SW 1271 (cell line): Measurements from ENCODE around the gene PLD5.
"Not testable (repeated sequence)": the region's sequence is repeated elsewhere in the genome, so short reads cannot be mapped to it uniquely, and the experiment has no call there.

Source experiments
- DNase-seq, 2 experiments: peaks; one replicate each; lab custom pipeline; 2025; lab: John Stamatoyannopoulos, UW

PLD5 gene

GRCh38 chr1:242489545-242489944 is 35.0 kb downstream of the PLD5 start:
- no peak for DNase-seq

- no peak for DNase-seq
Measured at GRCh38 chr1:242477944-242478343, 46.6 kb downstream of the PLD5 start.

GRCh38 chr1:242470774-242471173 is 53.7 kb downstream of the PLD5 start:
- no peak for DNase-seq

GRCh38 chr1:242468784-242469183 is 55.7 kb downstream of the PLD5 start:
- DNase-seq, result no peak

GRCh38 chr1:242467556-242468145 is 56.8 kb downstream of the PLD5 start:
- peak in 1 of 2 experiments; percentile 36 for DNase-seq

- DNase-seq, result no peak
Measured at GRCh38 chr1:242462867-242463266, 61.6 kb downstream of the PLD5 start.

- DNase-seq, result not testable (repeated sequence)
Measured at GRCh38 chr1:242459740-242460139, 64.8 kb downstream of the PLD5 start.

GRCh38 chr1:242456726-242457269 is 67.7 kb downstream of the PLD5 start:
- DNase-seq, result no peak

- no peak for DNase-seq
Measured at GRCh38 chr1:242455052-242455361, 69.5 kb downstream of the PLD5 start.

- DNase-seq, result peak in 1 of 2 experiments; percentile 55
Measured at GRCh38 chr1:242454262-242455051, 70.0 kb downstream of the PLD5 start.

GRCh38 chr1:242452573-242452972 is 71.9 kb downstream of the PLD5 start:
- DNase-seq, result no peak

GRCh38 chr1:242449661-242450060 is 74.8 kb downstream of the PLD5 start:
- no peak for DNase-seq

GRCh38 chr1:242448910-242449645 is 75.4 kb downstream of the PLD5 start:
- no peak for DNase-seq

GRCh38 chr1:242447689-242448088 is 76.8 kb downstream of the PLD5 start:
- no peak for DNase-seq

- no peak for DNase-seq
Measured at GRCh38 chr1:242440757-242441156, 83.7 kb downstream of the PLD5 start.

GRCh38 chr1:242435200-242435599 is 89.3 kb downstream of the PLD5 start:
- no peak for DNase-seq

- no peak for DNase-seq
Measured at GRCh38 chr1:242432491-242433095, 91.9 kb downstream of the PLD5 start.

GRCh38 chr1:242431786-242432185 is 92.7 kb downstream of the PLD5 start:
- DNase-seq, result no peak

GRCh38 chr1:242430956-242431355 is 93.5 kb downstream of the PLD5 start:
- DNase-seq, result no peak

GRCh38 chr1:242428399-242429190 is 95.9 kb downstream of the PLD5 start:
- DNase-seq, result no peak

GRCh38 chr1:242427519-242427918 is 97.0 kb downstream of the PLD5 start:
- no peak for DNase-seq
